ENCODE data around the gene MSI2. TPM values are rescaled to one million over a fixed set of nuclear protein-coding genes. Genes with fewer than 3 reads are reported as not detected.

MSI2 gene
- total and polyA plus RNA-seq, 9 of the 15 experiments (the other 6 are each of a cell fraction or from before 2014, with no cell fraction given) = 4.6 to 61.8 (median 42.4) TPM

GRCh38 chr17:57434361-57434760, 178.0 kb downstream of the MSI2 start:
- POLR2A ChIA-PET = interaction anchor here (0.6 kb wide), 1 partner anchor 29 kb away, joined by 3 read pairs; no protein-coding TSS in a partner anchor
- intact Hi-C loops (cut with micrococcal nuclease) (no loop called here), in situ Hi-C loops (cut with MboI) (no loop called here)
- Histone ChIP-seq H2AFZ (ENCODE audit: low read depth, low read length) (no peak overlapping the region), H3K27ac (ENCODE audit: extremely low read depth, low read depth, low read length) (no peak overlapping the region), H3K79me2 (ENCODE audit: control insufficient read depth, insufficient read depth, low read length) (peaks cover 8% of the 10 kb centered on the region), H3K9ac (ENCODE audit: insufficient read depth in 1 of 2, low read depth in 2 of 2, low read length in 2 of 2) (no peak overlapping the region), H3K36me3 (ENCODE audit: control insufficient read depth, insufficient read depth, low read length) (peaks cover 2% of the 10 kb centered on the region; the same call in 1 of the 3 replicates), H3K4me1 (replicated peaks in 1 of 2; ENCODE audit: control insufficient read depth in 2 of 2, insufficient read depth in 2 of 2, low read length in 2 of 2) (peaks cover 2 to 4% of the 10 kb centered on the region in 2 experiments; a peak in 4 of 5 replicates), H3K27me3 (ENCODE audit: control insufficient read depth in 2 of 2, insufficient read depth in 2 of 2, low read length in 2 of 2) (no peaks in the 10 kb centered on the region), H3K4me3 (no peak overlapping the region), H3K9me3 (replicated peaks; ENCODE audit: control insufficient read depth, insufficient read depth, low read depth, low read length) (no peaks in the 10 kb centered on the region), H3K4me2 (ENCODE audit: insufficient read depth, low read length) (no peak overlapping the region), H3K9me1 (ENCODE audit: control insufficient read depth, insufficient read depth, low read length) (no peaks in the 10 kb centered on the region), H4K20me1 (replicated peaks; ENCODE audit: control insufficient read depth, insufficient read depth, low read length) (no peaks in the 10 kb centered on the region; the same call in 1 of the 2 replicates)
- DNase-seq (ENCODE audit: extremely low read depth in 1 of 4, low spot score in 3 of 4) = no peak
- no TSS peak for BruUV-seq (replicated peaks)
- WGBS (ENCODE audit: insufficient coverage, low coverage, missing lambda C conversion rate) = 100% methylated on average over 1 of the region's 1 CpG
- TF ChIP-seq NKRF (IDR thresholded peaks at IDR 0.05; ENCODE audit: borderline replicate concordance) (no peak), ZZZ3 (IDR thresholded peaks at IDR 0.05) (no peak), ZNF274 (IDR thresholded peaks at IDR 0.05; ENCODE audit: borderline replicate concordance, low read depth, low read length) (no peak), E2F3 (CRISPR knock-in tag; IDR thresholded peaks at IDR 0.05) (no peak), ZKSCAN8 (CRISPR knock-in tag; IDR thresholded peaks at IDR 0.05) (no peak)
- TF ChIP-seq, protein P1, sequence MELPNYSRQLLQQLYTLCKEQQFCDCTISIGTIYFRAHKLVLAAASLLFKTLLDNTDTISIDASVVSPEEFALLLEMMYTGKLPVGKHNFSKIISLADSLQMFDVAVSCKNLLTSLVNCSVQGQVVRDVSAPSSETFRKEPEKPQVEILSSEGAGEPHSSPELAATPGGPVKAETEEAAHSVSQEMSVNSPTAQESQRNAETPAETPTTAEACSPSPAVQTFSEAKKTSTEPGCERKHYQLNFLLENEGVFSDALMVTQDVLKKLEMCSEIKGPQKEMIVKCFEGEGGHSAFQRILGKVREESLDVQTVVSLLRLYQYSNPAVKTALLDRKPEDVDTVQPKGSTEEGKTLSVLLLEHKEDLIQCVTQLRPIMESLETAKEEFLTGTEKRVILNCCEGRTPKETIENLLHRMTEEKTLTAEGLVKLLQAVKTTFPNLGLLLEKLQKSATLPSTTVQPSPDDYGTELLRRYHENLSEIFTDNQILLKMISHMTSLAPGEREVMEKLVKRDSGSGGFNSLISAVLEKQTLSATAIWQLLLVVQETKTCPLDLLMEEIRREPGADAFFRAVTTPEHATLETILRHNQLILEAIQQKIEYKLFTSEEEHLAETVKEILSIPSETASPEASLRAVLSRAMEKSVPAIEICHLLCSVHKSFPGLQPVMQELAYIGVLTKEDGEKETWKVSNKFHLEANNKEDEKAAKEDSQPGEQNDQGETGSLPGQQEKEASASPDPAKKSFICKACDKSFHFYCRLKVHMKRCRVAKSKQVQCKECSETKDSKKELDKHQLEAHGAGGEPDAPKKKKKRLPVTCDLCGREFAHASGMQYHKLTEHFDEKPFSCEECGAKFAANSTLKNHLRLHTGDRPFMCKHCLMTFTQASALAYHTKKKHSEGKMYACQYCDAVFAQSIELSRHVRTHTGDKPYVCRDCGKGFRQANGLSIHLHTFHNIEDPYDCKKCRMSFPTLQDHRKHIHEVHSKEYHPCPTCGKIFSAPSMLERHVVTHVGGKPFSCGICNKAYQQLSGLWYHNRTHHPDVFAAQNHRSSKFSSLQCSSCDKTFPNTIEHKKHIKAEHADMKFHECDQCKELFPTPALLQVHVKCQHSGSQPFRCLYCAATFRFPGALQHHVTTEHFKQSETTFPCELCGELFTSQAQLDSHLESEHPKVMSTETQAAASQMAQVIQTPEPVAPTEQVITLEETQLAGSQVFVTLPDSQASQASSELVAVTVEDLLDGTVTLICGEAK (IDR thresholded peaks at IDR 0.05) = no peak
- TF ChIP-seq, protein P1 (CRISPR knock-in tag; IDR thresholded peaks at IDR 0.05) = no peak
- no peak for ATAC-seq
- CTCF ChIA-PET (ENCODE audit: low intra/inter-chr PET ratio) = no interaction called here
- FAIRE-seq = no peak

Data from K562 (cell line).